IPS-NIHi7 (cell line): Measurements from ENCODE around the gene TANC1.

Experiments
- DNase-seq: peaks from one replicate; pipeline ENCODE4 v3.0.0; 2012; ENCODE audit warnings: mixed read lengths; ENCODE audit errors: extremely low spot score

Gene TANC1

DNA sequence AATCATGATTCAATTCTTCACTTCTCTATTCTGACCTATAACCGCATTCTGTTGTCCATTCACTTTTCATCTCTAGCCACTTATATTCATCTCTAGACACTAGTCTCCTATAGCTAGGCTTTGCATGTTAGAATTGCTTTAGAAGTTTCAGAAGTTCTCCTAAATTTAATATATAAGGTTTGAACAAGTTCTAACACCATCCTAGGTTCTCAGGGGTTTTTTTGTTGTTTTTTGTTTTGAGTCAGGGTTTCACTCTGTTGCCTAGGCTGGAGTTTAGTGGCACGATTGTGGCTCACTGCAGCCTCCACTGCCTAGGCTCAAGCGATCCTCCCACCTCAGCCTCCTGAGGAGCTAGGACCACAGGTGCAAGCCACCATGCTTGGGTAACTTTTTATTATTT is 298.1 kb downstream of the TANC1 start:
- DNase-seq = no peak

DNA sequence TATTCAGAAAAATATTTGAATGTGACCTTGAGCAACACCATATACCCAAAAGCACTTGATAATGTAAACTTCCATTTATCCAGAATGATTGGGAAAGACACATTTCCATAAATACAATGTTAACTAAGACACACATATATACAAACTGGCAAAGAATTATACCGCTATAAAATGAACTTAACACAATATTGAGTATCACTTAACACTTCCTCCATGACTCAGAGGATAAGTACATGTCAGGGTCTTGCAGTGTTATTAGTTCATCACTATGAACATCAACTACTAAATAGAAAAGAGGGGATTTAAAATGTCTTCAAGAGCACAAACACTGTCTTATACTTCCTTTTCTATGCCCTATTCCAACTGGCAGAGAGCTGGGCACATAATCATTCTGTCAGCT is 299.5 kb downstream of the TANC1 start:
- no peak for DNase-seq

DNA sequence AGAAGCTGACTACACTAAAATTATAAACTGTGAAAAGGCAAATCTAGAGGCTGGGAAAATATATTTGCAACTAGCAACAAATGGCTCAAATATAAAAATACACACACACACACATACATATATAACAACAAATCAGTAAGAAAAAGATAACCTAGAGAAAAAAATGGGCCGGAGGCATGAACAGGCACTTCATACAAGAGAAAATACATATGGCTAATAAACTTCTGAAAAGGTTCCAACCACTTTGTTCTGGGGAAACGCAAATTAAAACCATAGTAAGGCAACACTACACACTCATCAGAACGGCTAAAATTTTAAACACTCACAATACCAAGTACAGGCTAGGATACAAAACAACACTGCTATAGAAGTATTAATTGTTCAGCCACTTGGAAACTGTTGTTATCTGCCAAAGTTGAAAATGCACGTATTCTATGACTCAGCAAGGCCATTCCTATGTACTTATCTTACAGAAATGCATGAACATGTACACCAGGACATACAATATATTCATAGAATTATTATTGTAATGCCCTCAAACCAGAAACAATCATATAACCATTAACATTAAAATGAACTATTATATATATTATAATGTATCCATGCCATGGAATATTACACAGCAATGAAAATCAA is 302.4 kb downstream of the TANC1 start:
- DNase-seq = no peak

DNA sequence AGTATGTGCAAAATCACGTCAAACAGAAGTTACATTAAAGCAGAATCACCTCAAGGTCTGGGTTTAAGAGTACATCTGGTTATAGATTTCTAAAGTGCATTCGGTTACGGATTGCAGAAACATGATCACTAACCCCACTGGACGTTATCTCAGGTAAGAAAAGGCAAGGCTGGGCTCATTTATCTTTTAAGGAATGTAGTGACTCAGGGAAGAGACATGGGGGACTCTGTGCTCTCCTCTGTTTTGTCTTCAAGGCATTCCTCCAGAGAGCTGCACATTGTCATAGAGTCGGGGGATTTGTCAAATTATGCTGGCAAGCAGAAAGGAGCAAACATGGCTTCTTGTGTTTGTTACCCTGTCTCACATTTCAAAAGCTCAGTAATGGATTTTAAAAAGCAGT is 303.7 kb downstream of the TANC1 start:
- DNase-seq = peak; percentile 10

DNA sequence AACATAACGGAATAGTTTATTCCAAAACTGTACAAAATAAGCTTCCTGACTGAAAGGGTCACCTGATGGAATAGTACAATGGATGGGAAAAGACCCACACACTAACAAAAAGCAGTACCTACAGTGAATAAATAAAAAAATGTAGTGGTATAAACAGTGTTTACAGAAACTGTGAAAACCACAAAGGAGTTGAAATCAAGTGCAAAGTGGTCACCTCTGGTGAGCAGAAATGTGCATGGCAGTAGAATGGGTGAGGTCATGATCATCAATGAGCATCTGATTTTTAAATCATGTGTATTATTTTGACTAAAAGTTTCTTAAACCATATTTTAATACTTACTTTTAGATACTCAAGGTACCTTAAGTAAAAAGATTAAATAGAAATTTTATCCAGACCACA is 306.7 kb downstream of the TANC1 start:
- no peak for DNase-seq

DNA sequence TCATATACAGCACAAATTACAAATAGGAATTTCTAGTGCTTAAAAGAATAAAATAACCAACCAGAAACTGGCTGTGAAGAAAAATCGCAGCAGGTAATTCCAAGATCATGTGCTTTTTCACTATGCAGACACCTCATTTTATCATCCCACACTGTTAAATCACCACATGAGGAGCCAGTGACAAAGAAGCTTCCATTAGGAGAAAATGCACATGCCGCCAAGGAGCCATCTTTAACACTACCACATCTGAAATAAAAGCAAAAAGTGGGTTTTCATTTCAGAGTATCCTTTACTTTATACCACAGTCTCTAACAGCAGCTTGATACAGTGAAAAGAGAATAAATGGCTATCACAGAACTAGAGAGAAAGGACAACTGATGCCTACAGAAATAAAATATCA is 311.3 kb downstream of the TANC1 start:
- no peak for DNase-seq

DNA sequence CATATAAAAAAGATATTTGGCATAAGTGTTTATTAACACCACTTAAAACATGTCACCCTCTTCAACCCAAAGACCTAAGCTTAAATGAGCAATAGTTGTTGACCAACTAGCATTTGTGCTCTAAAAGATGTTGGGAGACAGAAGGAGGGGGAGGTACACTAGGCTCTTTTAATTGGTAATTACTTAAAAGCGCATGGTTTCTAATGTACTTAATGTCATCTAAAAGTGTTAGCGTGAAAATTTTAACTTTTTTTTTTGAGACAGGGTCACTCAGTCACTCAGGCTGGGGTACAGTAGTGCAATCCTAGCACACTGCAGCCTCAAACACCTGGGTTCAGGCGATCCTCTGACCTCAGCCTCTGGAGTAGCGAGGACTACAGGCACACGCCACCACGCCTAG is 312.6 kb downstream of the TANC1 start:
- no peak for DNase-seq
